A549 (cell line): ENCODE measurements around the gene ADAMTS15. TPM values are rescaled to one million over a fixed set of nuclear protein-coding genes. Genes with fewer than 3 reads are reported as not detected.

Experiments used
- ATAC-seq, 2 experiments: fragments of 200-7000 bp in 1 of 2; fragments of >200 bp in 1 of 2; cut with Nextera tagmentation in 1 of 2; cut with Tn5 transposase in 1 of 2; 3 replicates each; pipeline versions ENCODE4 v1.8.0 to v1.9.1; 2018 to 2020; ENCODE audit warnings: mild to moderate bottlenecking in 1 of 2, moderate library complexity in 1 of 2
- CTCF ChIA-PET: fragments of 300-600 bp; sonication (Branson Sonifier 250); formaldehyde crosslinking; extraction: SDS; loops from one replicate; lab custom pipeline; 2021; ENCODE audit warnings: antibody characterized with exemption, inconsistent platforms; lab: Yijun Ruan, JAX
- POLR2A ChIA-PET: fragments of 350-600 bp; formaldehyde crosslinking; extraction: SDS; loops from one replicate; lab custom pipeline; 2021; ENCODE audit warnings: antibody characterized with exemption, inconsistent platforms; lab: Yijun Ruan, JAX
- DNase-seq, 2 experiments: peaks; one replicate each; pipeline versions ENCODE4 v3.0.0 to v3.0.0-alpha.2; 2011 to 2016; ENCODE audit warnings: low read depth in 1 of 2, low spot score in 1 of 2
- FAIRE-seq: peaks from 2 replicates; lab custom pipeline; 2011; peaks lifted over from hg19 to GRCh38; lab: Jason Lieb, UNC
- H3K27ac ChIP-seq, 2 experiments: fragments of >200 bp; sonication (Bioruptor Twin); formaldehyde crosslinking; 3 replicates each; pipeline ENCODE4 v1.5.1; 2016 to 2017
- H3K4me1 ChIP-seq: fragments of >200 bp; sonication (Bioruptor Twin); formaldehyde crosslinking; 3 replicates; pipeline ENCODE4 v1.6.1; 2016
- H3K4me2 ChIP-seq: fragments of >200 bp; sonication (Bioruptor Twin); formaldehyde crosslinking; 3 replicates; pipeline ENCODE4 v1.6.1; 2016
- H3K4me3 ChIP-seq: fragments of >200 bp; sonication (Bioruptor Twin); formaldehyde crosslinking; 3 replicates; pipeline ENCODE4 v1.5.1; 2016
- H3K9me3 ChIP-seq: fragments of >200 bp; sonication (Bioruptor Twin); formaldehyde crosslinking; 3 replicates; pipeline ENCODE4 v1.6.1; 2016
- CBX8 ChIP-seq: fragments of 200-600 bp; sonication (generic); IDR thresholded peaks from 2 replicates; pipeline ENCODE4 v1.6.1; 2016
- CEBPB ChIP-seq, 2 experiments: fragments of >200 bp in 1 of 2; sonication (Bioruptor Twin) in 1 of 2; formaldehyde crosslinking in 1 of 2; IDR thresholded peaks; 2 replicates each; pipeline ENCODE4 v1.6.1; 2012 to 2016
- CHD4 ChIP-seq: fragments of 200-600 bp; sonication (generic); IDR thresholded peaks from 2 replicates; pipeline ENCODE4 v1.6.1; 2016; ENCODE audit warnings: antibody characterized with exemption, mild to moderate bottlenecking, borderline replicate concordance
- EHF ChIP-seq: fragments of 250-450 bp; sonication (Bioruptor Pico); IDR thresholded peaks from 2 replicates; pipeline ENCODE4 v1.5.0; 2020; ENCODE audit warnings: mild to moderate bottlenecking
- FOSB ChIP-seq: fragments of 250-450 bp; sonication (Bioruptor Pico); IDR thresholded peaks from 2 replicates; pipeline ENCODE4 v1.5.0; 2020; ENCODE audit warnings: mild to moderate bottlenecking, moderate library complexity
- HOXB13 ChIP-seq: fragments of 250-450 bp; sonication (Bioruptor Pico); IDR thresholded peaks from 2 replicates; pipeline ENCODE4 v1.5.0; 2020; ENCODE audit warnings: low read depth, mild to moderate bottlenecking, moderate library complexity
- HOXB5 ChIP-seq: fragments of 250-450 bp; sonication (Bioruptor Pico); IDR thresholded peaks from 2 replicates; pipeline ENCODE4 v1.5.0; 2020; ENCODE audit warnings: mild to moderate bottlenecking, moderate library complexity
- JUN ChIP-seq, 2 experiments: fragments of >200 bp; sonication (Bioruptor Twin); formaldehyde crosslinking; IDR thresholded peaks; 2 replicates in 1 of 2; 3 replicates in 1 of 2; pipeline ENCODE4 v1.6.1; 2016 to 2017
- JUNB ChIP-seq: fragments of >200 bp; sonication (Bioruptor Twin); formaldehyde crosslinking; IDR thresholded peaks from 2 replicates; pipeline ENCODE4 v1.6.1; 2016
- KDM5A ChIP-seq: fragments of 200-600 bp; sonication (generic); IDR thresholded peaks from 2 replicates; pipeline ENCODE4 v1.6.1; 2016; ENCODE audit warnings: antibody characterized with exemption, mild to moderate bottlenecking
- MYC ChIP-seq: IDR thresholded peaks from 2 replicates; pipeline ENCODE4 v1.6.1; 2012; ENCODE audit warnings: mild to moderate bottlenecking, inconsistent platforms, low read length, improper control_type of control experiment, borderline replicate concordance
- NFE2L2 ChIP-seq: fragments of 150-350 bp; conservative IDR thresholded peaks from 2 replicates; pipeline ENCODE4 v1.6.1; 2014; ENCODE audit warnings: low read length
- NPAS2 ChIP-seq: fragments of 250-450 bp; sonication (Bioruptor Pico); IDR thresholded peaks from 2 replicates; pipeline ENCODE4 v1.8.0; 2022; ENCODE audit warnings: mild to moderate bottlenecking, moderate library complexity, borderline replicate concordance
- NR3C1 ChIP-seq: fragments of >200 bp; sonication (Bioruptor Twin); formaldehyde crosslinking; IDR thresholded peaks from 3 replicates; pipeline ENCODE4 v1.6.1; 2017
- PHF8 ChIP-seq: fragments of 200-600 bp; sonication (generic); IDR thresholded peaks from 2 replicates; pipeline ENCODE4 v1.6.1; 2016; ENCODE audit warnings: low read depth, mild to moderate bottlenecking, antibody characterized with exemption, moderate library complexity, borderline replicate concordance
- RAD21 ChIP-seq, 2 experiments: fragments of >200 bp in 1 of 2; sonication (Bioruptor Twin) in 1 of 2; formaldehyde crosslinking in 1 of 2; IDR thresholded peaks in 1 of 2; conservative IDR thresholded peaks in 1 of 2; 2 replicates in 1 of 2; 3 replicates in 1 of 2; pipeline ENCODE4 v1.6.1; 2012 to 2018; ENCODE audit warnings: inconsistent platforms in 1 of 2
- TFCP2L1 ChIP-seq: fragments of 250-450 bp; sonication (Bioruptor Pico); IDR thresholded peaks from 2 replicates; pipeline ENCODE4 v1.5.0; 2021; ENCODE audit warnings: mild to moderate bottlenecking
- TP53 ChIP-seq: fragments of 250-450 bp; sonication (Bioruptor Pico); IDR thresholded peaks from 2 replicates; pipeline ENCODE4 v1.5.0; 2021; ENCODE audit warnings: mild to moderate bottlenecking, moderate library complexity
- ZNF302 ChIP-seq: fragments of 250-450 bp; sonication (Bioruptor Pico); IDR thresholded peaks from 2 replicates; pipeline ENCODE4 v1.9.0; 2021; ENCODE audit warnings: inconsistent platforms, mild to moderate bottlenecking, moderate library complexity
- ZSCAN20 ChIP-seq: fragments of 250-450 bp; sonication (Bioruptor Pico); IDR thresholded peaks from 2 replicates; pipeline ENCODE4 v1.8.0; 2022; ENCODE audit warnings: mild to moderate bottlenecking, moderate library complexity
- WGBS: methylation state at CpG from one replicate; pipeline ENCODE4 v1.1.6; 2017; ENCODE audit errors: missing lambda C conversion rate; 5-methylcytosine and 5-hydroxymethylcytosine counted together
- polyA plus RNA-seq, 4 experiments: library from polyadenylated mRNA; depleted of rRNA in 3 of 4; stranded (reverse); fragments of >200 nt; fragmentation: RNase III in 1 of 4; extraction: RNeasy Plus Mini Kit Qiagen cat#74134 plus additional on column Dnase treatment in 1 of 4; gene quantifications; 2 replicates in 3 of 4; 3 replicates in 1 of 4; pipeline ENCODE4 v1.2.3, GENCODE V29; 2011 to 2017
- TF ChIP-seq, protein P1 (sequence below): IDR thresholded peaks from 2 replicates; pipeline ENCODE4 v1.6.1; 2012
- TF ChIP-seq, protein P2 (sequence below): IDR thresholded peaks from 2 replicates; pipeline ENCODE4 v1.6.1; 2012
- TF ChIP-seq, protein P3 (sequence below): fragments of >200 bp; sonication (Bioruptor Twin); formaldehyde crosslinking; IDR thresholded peaks from 2 replicates; pipeline ENCODE4 v1.6.1; 2016
- TF ChIP-seq, protein P4 (sequence below): fragments of >200 bp; sonication (Bioruptor Twin); formaldehyde crosslinking; IDR thresholded peaks from 3 replicates; pipeline ENCODE4 v1.5.1; 2016
- TF ChIP-seq, protein P5 (sequence below): fragments of 250-450 bp; sonication (Bioruptor Pico); IDR thresholded peaks from 2 replicates; pipeline ENCODE4 v1.5.0; 2021; ENCODE audit warnings: mild to moderate bottlenecking, moderate library complexity, borderline replicate concordance

The ADAMTS15 gene
- polyA plus RNA-seq, 2 of the 4 experiments (the other 2 are of a cell fraction), result 2.2 to 4.0 TPM

DNA sequence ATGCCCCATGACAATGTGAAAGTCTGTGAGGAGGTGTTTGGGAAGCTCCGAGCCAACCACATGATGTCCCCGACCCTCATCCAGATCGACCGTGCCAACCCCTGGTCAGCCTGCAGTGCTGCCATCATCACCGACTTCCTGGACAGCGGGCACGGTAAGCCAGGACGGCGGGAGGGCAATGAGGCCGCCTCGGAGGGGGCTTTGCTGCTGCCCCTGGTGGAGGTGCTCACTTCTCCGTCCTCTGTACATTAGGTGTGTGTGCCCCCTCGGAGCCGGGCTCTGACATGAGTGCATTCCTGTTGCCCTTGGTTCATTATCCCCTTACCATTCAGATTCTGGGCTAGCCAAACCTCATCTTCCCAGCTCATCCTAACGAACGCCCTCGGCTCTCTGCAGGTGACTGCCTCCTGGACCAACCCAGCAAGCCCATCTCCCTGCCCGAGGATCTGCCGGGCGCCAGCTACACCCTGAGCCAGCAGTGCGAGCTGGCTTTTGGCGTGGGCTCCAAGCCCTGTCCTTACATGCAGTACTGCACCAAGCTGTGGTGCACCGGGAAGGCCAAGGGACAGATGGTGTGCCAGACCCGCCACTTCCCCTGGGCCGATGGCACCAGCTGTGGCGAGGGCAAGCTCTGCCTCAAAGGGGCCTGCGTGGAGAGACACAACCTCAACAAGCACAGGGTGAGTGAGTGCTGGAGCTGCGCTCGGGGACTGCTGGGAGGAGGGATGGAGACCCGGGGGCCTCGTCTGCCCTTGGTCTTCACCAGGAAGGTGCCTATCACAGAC, 13.8 kb downstream of the ADAMTS15 start:
- H3K4me2 ChIP-seq, result no peak overlapping the region
- ChIA-PET POLR2A (interaction anchor here (0.7 kb wide), 1 partner anchor 433 kb away, joined by 3 read pairs; no protein-coding TSS in a partner anchor), CTCF (interaction anchor here (1.0 to 1.7 kb wide), 2 partner anchors 10 to 400 kb away, joined by 3 to 5 read pairs; no protein-coding TSS in a partner anchor)
- FAIRE-seq, result no peak
- H3K9me3 ChIP-seq, result no peaks in the 10 kb centered on the region
- no peaks in the 10 kb centered on the region for H3K4me1 ChIP-seq
- H3K27ac ChIP-seq, result no peak overlapping the region
- no peak overlapping the region for H3K4me3 ChIP-seq
- 89% methylated on average over 15 of the region's 31 CpGs for WGBS
- DNase-seq, result no peak
- TF ChIP-seq HOXB13 (CRISPR knock-in tag), result no peak
- no peak for TF ChIP-seq ZNF302 (CRISPR knock-in tag)
- no peak for TF ChIP-seq TFCP2L1
- TF ChIP-seq HOXB5 (CRISPR knock-in tag), result no peak
- TF ChIP-seq RAD21 (conservative IDR thresholded peaks at IDR 0.05 in 1 of 2, IDR thresholded peaks at IDR 0.05 in 1 of 2), result no peak
- TF ChIP-seq JUNB, result no peak
- TF ChIP-seq PHF8, result no peak
- TF ChIP-seq KDM5A, result no peak
- TF ChIP-seq, protein P1, sequence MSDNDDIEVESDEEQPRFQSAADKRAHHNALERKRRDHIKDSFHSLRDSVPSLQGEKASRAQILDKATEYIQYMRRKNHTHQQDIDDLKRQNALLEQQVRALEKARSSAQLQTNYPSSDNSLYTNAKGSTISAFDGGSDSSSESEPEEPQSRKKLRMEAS, result no peak
- TF ChIP-seq, protein P2, sequence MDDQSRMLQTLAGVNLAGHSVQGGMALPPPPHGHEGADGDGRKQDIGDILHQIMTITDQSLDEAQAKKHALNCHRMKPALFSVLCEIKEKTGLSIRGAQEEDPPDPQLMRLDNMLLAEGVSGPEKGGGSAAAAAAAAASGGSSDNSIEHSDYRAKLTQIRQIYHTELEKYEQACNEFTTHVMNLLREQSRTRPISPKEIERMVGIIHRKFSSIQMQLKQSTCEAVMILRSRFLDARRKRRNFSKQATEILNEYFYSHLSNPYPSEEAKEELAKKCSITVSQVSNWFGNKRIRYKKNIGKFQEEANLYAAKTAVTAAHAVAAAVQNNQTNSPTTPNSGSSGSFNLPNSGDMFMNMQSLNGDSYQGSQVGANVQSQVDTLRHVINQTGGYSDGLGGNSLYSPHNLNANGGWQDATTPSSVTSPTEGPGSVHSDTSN, result no peak
- no peak for ATAC-seq

DNA sequence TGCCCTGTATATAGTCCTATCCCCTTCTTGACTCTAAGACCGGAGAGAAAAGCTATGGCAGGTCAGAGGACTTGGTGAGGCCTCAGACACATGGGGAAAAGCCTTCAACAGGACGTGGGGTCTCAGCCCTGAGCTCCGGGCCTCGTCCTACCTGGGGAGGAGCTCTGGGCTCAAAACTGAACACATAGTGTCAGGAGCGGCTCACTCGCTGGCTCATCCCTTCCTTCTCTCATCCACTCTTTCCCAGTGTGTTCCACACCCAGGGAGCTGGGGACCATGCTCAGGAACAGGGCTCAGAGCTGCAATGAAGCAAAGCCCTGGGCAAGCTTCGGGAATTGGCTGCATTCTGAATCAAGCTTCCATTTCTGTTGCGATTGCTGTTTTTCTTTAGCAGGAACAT, 14.5 kb downstream of the ADAMTS15 start:
- POLR2A ChIA-PET, result no interaction called here
- WGBS, result 87% methylated on average over 8 of the region's 8 CpGs
- ATAC-seq (no peak), FAIRE-seq (no peak), DNase-seq (no peak)
- H3K27ac ChIP-seq, result no peak overlapping the region
- no peaks in the 10 kb centered on the region for H3K4me1 ChIP-seq
- CTCF ChIA-PET, result interaction anchor here (1.0 to 1.7 kb wide), 2 partner anchors 9 to 399 kb away, joined by 3 to 5 read pairs; no protein-coding TSS in a partner anchor
- no peak overlapping the region for H3K4me2 ChIP-seq
- TF ChIP-seq, protein P3, sequence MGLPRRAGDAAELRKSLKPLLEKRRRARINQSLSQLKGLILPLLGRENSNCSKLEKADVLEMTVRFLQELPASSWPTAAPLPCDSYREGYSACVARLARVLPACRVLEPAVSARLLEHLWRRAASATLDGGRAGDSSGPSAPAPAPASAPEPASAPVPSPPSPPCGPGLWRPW, result no peak
- no peak for TF ChIP-seq CHD4
- no peak for TF ChIP-seq TP53
- TF ChIP-seq FOSB (CRISPR knock-in tag), result no peak
- no peak for TF ChIP-seq EHF (CRISPR knock-in tag)
- TF ChIP-seq, protein P4, sequence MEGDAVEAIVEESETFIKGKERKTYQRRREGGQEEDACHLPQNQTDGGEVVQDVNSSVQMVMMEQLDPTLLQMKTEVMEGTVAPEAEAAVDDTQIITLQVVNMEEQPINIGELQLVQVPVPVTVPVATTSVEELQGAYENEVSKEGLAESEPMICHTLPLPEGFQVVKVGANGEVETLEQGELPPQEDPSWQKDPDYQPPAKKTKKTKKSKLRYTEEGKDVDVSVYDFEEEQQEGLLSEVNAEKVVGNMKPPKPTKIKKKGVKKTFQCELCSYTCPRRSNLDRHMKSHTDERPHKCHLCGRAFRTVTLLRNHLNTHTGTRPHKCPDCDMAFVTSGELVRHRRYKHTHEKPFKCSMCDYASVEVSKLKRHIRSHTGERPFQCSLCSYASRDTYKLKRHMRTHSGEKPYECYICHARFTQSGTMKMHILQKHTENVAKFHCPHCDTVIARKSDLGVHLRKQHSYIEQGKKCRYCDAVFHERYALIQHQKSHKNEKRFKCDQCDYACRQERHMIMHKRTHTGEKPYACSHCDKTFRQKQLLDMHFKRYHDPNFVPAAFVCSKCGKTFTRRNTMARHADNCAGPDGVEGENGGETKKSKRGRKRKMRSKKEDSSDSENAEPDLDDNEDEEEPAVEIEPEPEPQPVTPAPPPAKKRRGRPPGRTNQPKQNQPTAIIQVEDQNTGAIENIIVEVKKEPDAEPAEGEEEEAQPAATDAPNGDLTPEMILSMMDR, result no peak
- TF ChIP-seq, protein P2, result no peak
- no peak for TF ChIP-seq MYC
- TF ChIP-seq ZSCAN20 (CRISPR knock-in tag), result no peak
- TF ChIP-seq NPAS2, result no peak
- no peak for TF ChIP-seq RAD21 (conservative IDR thresholded peaks at IDR 0.05 in 1 of 2, IDR thresholded peaks at IDR 0.05 in 1 of 2)
- TF ChIP-seq, protein P5, sequence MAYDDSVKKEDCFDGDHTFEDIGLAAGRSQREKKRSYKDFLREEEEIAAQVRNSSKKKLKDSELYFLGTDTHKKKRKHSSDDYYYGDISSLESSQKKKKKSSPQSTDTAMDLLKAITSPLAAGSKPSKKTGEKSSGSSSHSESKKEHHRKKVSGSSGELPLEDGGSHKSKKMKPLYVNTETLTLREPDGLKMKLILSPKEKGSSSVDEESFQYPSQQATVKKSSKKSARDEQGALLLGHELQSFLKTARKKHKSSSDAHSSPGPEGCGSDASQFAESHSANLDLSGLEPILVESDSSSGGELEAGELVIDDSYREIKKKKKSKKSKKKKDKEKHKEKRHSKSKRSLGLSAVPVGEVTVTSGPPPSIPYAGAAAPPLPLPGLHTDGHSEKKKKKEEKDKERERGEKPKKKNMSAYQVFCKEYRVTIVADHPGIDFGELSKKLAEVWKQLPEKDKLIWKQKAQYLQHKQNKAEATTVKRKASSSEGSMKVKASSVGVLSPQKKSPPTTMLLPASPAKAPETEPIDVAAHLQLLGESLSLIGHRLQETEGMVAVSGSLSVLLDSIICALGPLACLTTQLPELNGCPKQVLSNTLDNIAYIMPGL (CRISPR knock-in tag), result no peak
- TF ChIP-seq CEBPB (IDR thresholded peaks at IDR 0.05), result no peak
- TF ChIP-seq CBX8, result no peak
- no peak for TF ChIP-seq NFE2L2
- no peak for TF ChIP-seq JUN (IDR thresholded peaks at IDR 0.05)
- TF ChIP-seq NR3C1, result no peak
- H3K9me3 ChIP-seq, result no peaks in the 10 kb centered on the region
- no peak overlapping the region for H3K4me3 ChIP-seq
